Measurements from ENCODE around the gene DNAAF1. TPM values are rescaled to one million over a fixed set of nuclear protein-coding genes. Genes with fewer than 3 reads are reported as not detected.

The DNAAF1 gene
- total and polyA plus RNA-seq, 2 experiments from 2014 or later, result not detected

- TF ChIP-seq EZH2phosphoT487 (IDR thresholded peaks at IDR 0.05; ENCODE audit: insufficient read depth, low read depth) (no peak), EZH2 (IDR thresholded peaks at IDR 0.05; ENCODE audit: insufficient read depth, poor library complexity, severe bottlenecking) (no peak)
- Histone ChIP-seq H3K9me2 (ENCODE audit: insufficient read depth) (no peaks in the 10 kb centered on the region), H3K4me2 (ENCODE audit: unreplicated experiment) (no peak overlapping the region), H3K9me3 (ENCODE audit: low read depth) (no peaks in the 10 kb centered on the region), H3K9ac (no peak overlapping the region), H3K79me2 (ENCODE audit: insufficient read depth) (peaks cover 60% of the 10 kb centered on the region), H2AFZ (no peak overlapping the region), H3K27me3 (replicated peaks; ENCODE audit: insufficient read depth) (no peaks in the 10 kb centered on the region), H3K27ac (no peak overlapping the region), H3K4me3 (no peak overlapping the region), H3K4me1 (ENCODE audit: insufficient read depth) (peaks cover 13% of the 10 kb centered on the region), H4K20me1 (ENCODE audit: insufficient read depth) (no peaks in the 10 kb centered on the region), H3K36me3 (ENCODE audit: low read depth) (no peaks in the 10 kb centered on the region), H3F3A (ENCODE audit: insufficient read depth) (no peaks in the 10 kb centered on the region)
- 87 to 92% methylated on average over 7 of the region's 7 CpGs for WGBS, 2 experiments (ENCODE audit: low coverage in 1 of 2, low lambda C conversion rate in 2 of 2, missing lambda C conversion rate in 2 of 2)
- in situ Hi-C loops (cut with MboI), result no loop called here
- no peak for DNase-seq
Observed at GRCh38 chr16:84137769-84138357, 7.2 kb upstream of the DNAAF1 start.

GRCh38 chr16:84138500-84138823, 6.6 kb upstream of the DNAAF1 start:
- Histone ChIP-seq H3K79me2 (ENCODE audit: insufficient read depth) (peaks cover 66% of the 10 kb centered on the region), H4K20me1 (ENCODE audit: insufficient read depth) (no peaks in the 10 kb centered on the region), H3K4me3 (peak overlapping the region; percentile 44), H3K4me1 (ENCODE audit: insufficient read depth) (peaks cover 13% of the 10 kb centered on the region), H3K4me2 (ENCODE audit: unreplicated experiment) (peak overlapping the region; percentile 66), H3F3A (ENCODE audit: insufficient read depth) (no peaks in the 10 kb centered on the region), H3K9ac (peak overlapping the region; percentile 43), H3K27ac (peak overlapping the region; percentile 59), H2AFZ (peak overlapping the region; percentile 71), H3K36me3 (ENCODE audit: low read depth) (no peaks in the 10 kb centered on the region), H3K9me2 (ENCODE audit: insufficient read depth) (no peaks in the 10 kb centered on the region), H3K27me3 (replicated peaks; ENCODE audit: insufficient read depth) (no peaks in the 10 kb centered on the region), H3K9me3 (ENCODE audit: low read depth) (no peaks in the 10 kb centered on the region)
- WGBS, 2 experiments (ENCODE audit: low coverage in 1 of 2, low lambda C conversion rate in 2 of 2, missing lambda C conversion rate in 2 of 2), result 11 to 17% methylated on average over 2 of the region's 2 CpGs
- TF ChIP-seq EZH2 (IDR thresholded peaks at IDR 0.05; ENCODE audit: insufficient read depth, poor library complexity, severe bottlenecking), result no peak
- no peak for TF ChIP-seq EZH2phosphoT487 (IDR thresholded peaks at IDR 0.05; ENCODE audit: insufficient read depth, low read depth)
- DNase-seq, result no peak
- in situ Hi-C loops (cut with MboI), result no loop called here

- 20 to 24% methylated on average over 14 of the region's 14 CpGs for WGBS, 2 experiments (ENCODE audit: low coverage in 1 of 2, low lambda C conversion rate in 2 of 2, missing lambda C conversion rate in 2 of 2)
- H3K9me3 ChIP-seq (ENCODE audit: low read depth), result no peaks in the 10 kb centered on the region
- peak overlapping the region; percentile 71 for H2AFZ ChIP-seq
- in situ Hi-C loops (cut with MboI), result no loop called here
- H3K27me3 ChIP-seq (replicated peaks; ENCODE audit: insufficient read depth), result no peaks in the 10 kb centered on the region
- H3K27ac ChIP-seq, result peak overlapping the region; percentile 59
- no peaks in the 10 kb centered on the region for H3K36me3 ChIP-seq (ENCODE audit: low read depth)
- H4K20me1 ChIP-seq (ENCODE audit: insufficient read depth), result no peaks in the 10 kb centered on the region
- TF ChIP-seq EZH2 (IDR thresholded peaks at IDR 0.05; ENCODE audit: insufficient read depth, poor library complexity, severe bottlenecking), result no peak
- TF ChIP-seq EZH2phosphoT487 (IDR thresholded peaks at IDR 0.05; ENCODE audit: insufficient read depth, low read depth), result no peak
- peaks cover 13% of the 10 kb centered on the region for H3K4me1 ChIP-seq (ENCODE audit: insufficient read depth)
- H3K4me3 ChIP-seq, result peak overlapping the region; percentile 44
- H3K79me2 ChIP-seq (ENCODE audit: insufficient read depth), result peaks cover 69% of the 10 kb centered on the region
- H3K9me2 ChIP-seq (ENCODE audit: insufficient read depth), result no peaks in the 10 kb centered on the region
- peak overlapping the region; percentile 66 for H3K4me2 ChIP-seq (ENCODE audit: unreplicated experiment)
- H3K9ac ChIP-seq, result peak overlapping the region; percentile 43
- DNase-seq, result peak; percentile 73
- no peaks in the 10 kb centered on the region for H3F3A ChIP-seq (ENCODE audit: insufficient read depth)
Observed at GRCh38 chr16:84138824-84139627, 6.1 kb upstream of the DNAAF1 start.

GRCh38 chr16:84139628-84140258, 5.4 kb upstream of the DNAAF1 start:
- in situ Hi-C loops (cut with MboI), result no loop called here
- Histone ChIP-seq H4K20me1 (ENCODE audit: insufficient read depth) (no peaks in the 10 kb centered on the region), H3F3A (ENCODE audit: insufficient read depth) (no peaks in the 10 kb centered on the region), H3K4me3 (no peak overlapping the region), H3K9me3 (ENCODE audit: low read depth) (no peaks in the 10 kb centered on the region), H3K4me1 (ENCODE audit: insufficient read depth) (peaks cover 13% of the 10 kb centered on the region), H3K9me2 (ENCODE audit: insufficient read depth) (no peaks in the 10 kb centered on the region), H2AFZ (peak overlapping the region; percentile 71), H3K27ac (peak overlapping the region; percentile 59; the same call in 1 of the 2 replicates), H3K36me3 (ENCODE audit: low read depth) (no peaks in the 10 kb centered on the region), H3K4me2 (ENCODE audit: unreplicated experiment) (no peak overlapping the region), H3K27me3 (replicated peaks; ENCODE audit: insufficient read depth) (no peaks in the 10 kb centered on the region), H3K79me2 (ENCODE audit: insufficient read depth) (peaks cover 71% of the 10 kb centered on the region), H3K9ac (no peak overlapping the region)
- DNase-seq, result no peak
- WGBS, 2 experiments (ENCODE audit: low coverage in 1 of 2, low lambda C conversion rate in 2 of 2, missing lambda C conversion rate in 2 of 2), result 83% methylated on average over 6 of the region's 6 CpGs
- TF ChIP-seq EZH2phosphoT487 (IDR thresholded peaks at IDR 0.05; ENCODE audit: insufficient read depth, low read depth) (no peak), EZH2 (IDR thresholded peaks at IDR 0.05; ENCODE audit: insufficient read depth, poor library complexity, severe bottlenecking) (no peak)

All from GM23248 (cell line).